ENCODE results near the gene DPEP3.
"Not testable (repeated sequence)": the region's sequence is repeated elsewhere in the genome, so short reads cannot be mapped to it uniquely, and the experiment has no call there.

DPEP3 gene

GRCh38 chr16:67943619-67944504, 36.4 kb downstream of the DPEP3 start, which contains the start of gene LCAT:
Gene LCAT, minus strand, starts transcription at chr16:67944120. Its CDS starts 19 bp downstream, at chr16:67944101.
- DNase-seq: no peak

DNA sequence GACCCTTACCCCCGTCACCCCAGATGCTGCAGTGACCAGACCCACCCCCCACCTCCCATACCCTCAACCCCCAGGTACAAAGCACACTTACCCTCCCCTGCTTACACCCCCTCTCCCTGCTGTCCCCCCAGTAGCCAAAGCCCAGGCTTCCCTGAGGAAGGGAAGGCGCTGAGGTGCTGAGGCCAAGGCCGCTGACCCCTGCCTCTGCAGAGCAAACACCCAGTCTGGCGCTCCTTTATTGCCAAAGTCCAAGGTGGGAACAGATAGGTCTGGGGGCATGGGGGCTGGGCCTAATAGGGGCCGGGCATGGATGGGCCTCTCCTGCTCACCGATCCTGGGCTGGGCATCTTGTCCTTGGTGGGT, 37.1 kb downstream of the DPEP3 start:
- DNase-seq: no peak

DNA sequence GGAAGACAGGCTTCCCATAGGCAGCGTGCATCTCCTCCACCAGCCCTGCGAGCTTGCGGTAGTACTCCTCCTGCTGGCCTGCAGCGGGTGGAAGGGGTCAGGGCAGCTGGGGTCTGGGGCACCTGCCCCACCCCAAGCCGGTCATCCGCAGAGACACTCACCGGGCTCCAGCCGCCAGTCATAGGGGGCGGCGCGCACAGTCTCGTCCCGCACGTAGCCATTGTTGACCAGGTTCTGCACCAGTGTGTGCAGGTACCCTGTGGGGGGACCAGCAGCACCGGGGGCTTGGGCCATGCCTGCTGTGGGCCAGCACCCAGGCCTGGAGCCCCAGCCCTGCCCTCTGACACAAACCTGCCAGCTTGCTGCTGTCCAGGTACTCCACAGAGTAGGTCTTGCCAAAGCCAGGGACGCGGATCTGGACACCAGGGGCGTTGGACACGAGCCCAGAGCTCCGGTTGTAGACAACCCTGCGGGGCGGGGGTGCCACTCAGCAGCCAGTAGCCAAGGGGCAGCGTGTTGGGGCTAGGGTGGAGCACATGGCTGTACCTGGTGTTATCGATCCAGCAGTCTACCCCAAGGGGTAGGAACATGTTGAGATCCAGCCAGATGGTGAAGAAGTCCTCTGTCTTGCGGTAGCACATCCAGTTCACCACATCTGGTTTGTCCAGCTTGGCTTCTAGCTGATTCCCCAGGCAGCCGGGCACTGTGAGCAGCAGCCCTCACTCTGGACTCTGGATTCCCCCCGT, 37.6 kb downstream of the DPEP3 start:
- no peak for DNase-seq

DNA sequence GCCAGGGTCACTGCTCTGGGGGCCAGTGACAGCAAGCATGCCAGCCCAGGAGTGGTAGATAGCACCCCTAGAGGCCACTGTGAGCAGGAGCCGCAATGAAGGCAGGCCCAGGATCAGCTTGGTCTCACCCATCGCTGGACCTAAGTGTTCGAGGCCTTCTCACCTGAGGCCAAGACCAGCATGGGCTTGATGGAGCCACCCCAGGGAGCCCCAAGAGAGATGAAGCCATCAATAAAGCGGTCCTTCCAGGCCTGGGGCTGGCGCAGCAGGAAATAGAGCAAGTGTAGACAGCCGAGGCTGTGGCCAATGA, 38.1 kb downstream of the DPEP3 start:
- DNase-seq: peak; percentile 17 to 40

DNA sequence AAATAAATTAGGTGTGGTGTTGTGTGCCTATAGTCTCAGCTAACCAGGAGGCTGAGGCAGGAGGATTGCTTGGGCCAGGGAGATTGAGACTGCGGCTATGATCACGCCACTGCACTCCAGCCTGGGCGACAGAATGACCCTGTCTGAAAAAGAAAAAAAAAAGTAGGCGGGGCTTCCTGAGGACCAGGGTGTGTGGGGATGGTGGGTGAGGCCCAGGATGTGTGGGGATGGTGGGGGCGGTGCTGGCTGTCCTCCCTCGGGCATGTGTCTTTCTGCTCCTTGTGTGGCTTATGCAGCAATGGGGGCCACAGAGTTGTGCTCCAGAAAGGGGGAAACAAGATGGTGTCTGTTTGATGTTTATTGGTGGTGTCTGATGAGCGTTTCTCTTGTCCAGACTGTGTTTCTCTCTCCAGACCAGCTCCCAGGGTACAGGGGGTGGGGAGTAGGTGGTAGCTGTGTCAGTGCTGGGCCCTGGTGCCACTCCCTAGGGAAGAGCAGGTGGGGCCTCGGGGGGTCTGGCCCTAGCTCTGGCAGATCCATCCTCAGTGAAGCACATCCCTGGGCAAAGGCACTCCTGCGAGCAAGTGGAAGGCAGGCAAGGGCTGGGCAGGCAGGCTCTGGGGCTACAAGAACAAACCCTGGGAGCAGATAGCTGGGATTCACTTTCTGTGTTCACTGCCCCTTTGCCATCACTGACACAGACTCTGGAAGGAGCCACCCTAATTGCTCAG, 38.7 kb downstream of the DPEP3 start:
- DNase-seq: no peak

- no peak for DNase-seq
Measured at GRCh38 chr16:67940446-67941089, 39.7 kb downstream of the DPEP3 start.

GRCh38 chr16:67939507-67940445, 40.5 kb downstream of the DPEP3 start:
- DNase-seq: peak; percentile 26 to 56

DNA sequence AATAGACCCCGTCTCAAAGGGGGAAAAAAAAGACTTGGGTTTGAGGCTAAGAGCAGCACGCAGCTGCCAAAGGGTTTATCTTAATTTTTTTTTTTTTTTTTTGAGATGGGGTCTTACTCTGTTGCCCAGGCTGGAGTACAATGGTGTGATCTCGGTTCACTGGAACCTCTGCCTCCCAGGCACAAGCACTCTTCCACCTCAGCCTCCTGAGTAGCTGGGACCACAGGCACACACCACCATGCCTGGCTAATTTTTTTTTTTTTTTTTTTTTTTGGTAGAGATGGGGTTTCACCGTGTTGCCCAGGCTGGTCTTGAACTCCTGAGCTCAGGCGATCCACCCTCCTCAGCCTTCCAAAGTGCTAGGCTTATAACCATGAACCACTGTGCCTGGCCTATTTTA, 42.6 kb downstream of the DPEP3 start:
- DNase-seq: not testable (repeated sequence)

DNA sequence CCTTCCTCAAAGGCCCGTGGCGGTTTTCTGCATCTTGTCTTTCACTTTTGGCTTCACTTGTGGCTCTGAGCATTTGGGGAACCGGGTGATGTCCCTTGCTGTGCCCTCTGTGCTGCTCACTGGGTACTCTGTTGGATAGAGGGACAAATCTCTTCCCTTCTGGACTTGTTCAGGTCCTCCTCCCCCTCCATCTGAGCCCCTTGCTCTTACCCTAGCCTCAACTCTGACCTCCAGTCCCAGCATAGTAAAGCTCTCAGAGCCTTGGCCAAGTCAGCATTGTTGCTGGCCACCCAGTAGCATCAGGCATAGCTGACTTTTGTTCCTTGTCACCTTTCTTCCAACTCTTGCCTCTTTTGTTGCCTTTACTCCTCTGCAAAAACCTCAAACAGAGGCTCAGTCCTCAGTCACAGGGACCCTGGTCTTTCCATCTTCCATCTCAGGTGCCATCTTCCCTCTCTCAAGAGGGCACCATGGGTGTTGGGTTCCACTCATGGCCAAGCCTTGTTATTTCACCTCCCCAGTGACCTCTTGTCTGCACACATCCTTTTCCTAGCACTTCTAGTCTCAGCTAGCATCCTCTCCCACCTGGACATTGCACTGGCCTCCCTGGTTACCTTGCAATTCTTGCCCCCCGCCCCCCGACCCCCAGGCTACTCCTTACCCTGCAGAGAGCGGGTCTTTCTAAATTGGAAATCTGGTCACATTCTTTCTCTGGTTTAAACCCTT, 43.3 kb downstream of the DPEP3 start:
- peak; percentile 92 for DNase-seq

- no peak for DNase-seq
Measured at GRCh38 chr16:67936124-67936879, 44.0 kb downstream of the DPEP3 start, which contains the start of gene PSMB10. Gene PSMB10, minus strand, starts transcription at chr16:67936850. Its CDS starts 101 bp downstream, at chr16:67936749.

GRCh38 chr16:67935402-67936123, 44.7 kb downstream of the DPEP3 start:
- peak; percentile 86 to 92 for DNase-seq

GRCh38 chr16:67935101-67935401, 45.2 kb downstream of the DPEP3 start:
- DNase-seq: no peak

- no peak for DNase-seq
Measured at GRCh38 chr16:67934306-67935100, 45.8 kb downstream of the DPEP3 start.

DNA sequence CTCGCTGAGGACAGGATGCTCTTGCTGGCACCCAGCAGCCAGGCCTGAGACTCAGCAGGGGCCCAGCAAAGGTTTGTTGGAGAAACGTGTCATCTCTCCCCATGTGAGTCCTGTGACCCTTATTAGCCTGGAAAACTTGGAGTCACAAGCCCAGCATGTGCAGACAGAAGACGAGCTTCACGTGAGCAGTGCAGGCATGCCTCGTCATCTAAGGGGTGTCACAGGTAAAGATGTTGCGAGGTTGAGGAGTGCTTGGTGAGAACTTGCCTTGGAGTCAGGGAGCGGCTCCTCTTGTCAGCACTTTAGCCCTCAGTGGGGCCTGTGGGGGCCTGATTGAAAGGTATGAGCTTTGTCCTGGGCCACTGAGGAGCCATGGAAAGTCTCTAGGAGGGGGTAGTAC, 46.5 kb downstream of the DPEP3 start:
- no peak for DNase-seq

DNA sequence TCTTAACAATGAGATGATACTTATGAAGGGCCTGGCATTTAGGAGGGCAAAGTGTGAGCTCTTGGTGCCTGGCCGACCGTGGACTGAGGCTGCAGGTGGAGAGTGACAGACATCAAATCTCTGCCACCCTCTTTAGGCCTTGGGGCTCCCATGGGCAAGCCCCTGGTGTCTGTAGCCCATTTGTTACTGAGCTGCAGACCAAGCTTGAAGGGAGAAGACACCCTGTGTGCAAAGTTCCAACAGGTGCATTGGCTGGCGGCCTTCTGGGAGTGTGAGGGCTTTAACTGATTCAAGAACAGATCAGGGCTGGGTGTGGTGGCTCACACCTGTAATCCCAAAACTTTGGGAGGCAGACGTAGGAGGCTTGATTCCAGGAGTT, 47.8 kb downstream of the DPEP3 start:
- no peak for DNase-seq

GRCh38 chr16:67931712-67932461, 48.4 kb downstream of the DPEP3 start, which contains the start of gene CTRL:
Gene CTRL, minus strand, starts transcription at chr16:67931862. Its CDS starts 10 bp downstream, at chr16:67931852.
- DNase-seq: no peak

DNA sequence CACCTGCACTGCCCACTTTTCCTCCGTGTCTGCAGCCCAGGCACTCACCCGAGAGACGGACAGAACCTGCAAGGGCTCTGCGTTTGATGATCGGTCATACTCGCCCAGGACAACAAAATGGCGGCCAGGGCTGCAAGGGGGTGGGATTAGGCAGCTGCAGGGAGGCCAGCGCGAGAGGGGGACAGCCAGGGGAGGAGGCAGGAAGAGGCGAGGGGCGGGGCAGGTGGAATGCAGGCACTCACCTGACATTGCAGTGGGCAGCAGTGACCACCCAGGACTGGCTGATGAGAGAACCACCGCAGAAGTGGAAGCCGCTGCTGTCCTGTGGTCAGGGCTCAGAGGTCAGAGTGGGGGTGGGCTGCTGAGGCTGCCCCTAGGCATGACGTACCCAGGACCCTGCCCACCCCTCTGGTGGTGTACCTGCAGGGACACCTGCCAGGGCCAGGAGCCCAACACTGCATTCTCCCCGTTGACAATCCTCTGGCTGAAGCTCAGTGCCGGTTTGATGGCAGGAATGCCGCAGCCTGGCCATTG, 49.6 kb downstream of the DPEP3 start:
- DNase-seq: no peak

DNA sequence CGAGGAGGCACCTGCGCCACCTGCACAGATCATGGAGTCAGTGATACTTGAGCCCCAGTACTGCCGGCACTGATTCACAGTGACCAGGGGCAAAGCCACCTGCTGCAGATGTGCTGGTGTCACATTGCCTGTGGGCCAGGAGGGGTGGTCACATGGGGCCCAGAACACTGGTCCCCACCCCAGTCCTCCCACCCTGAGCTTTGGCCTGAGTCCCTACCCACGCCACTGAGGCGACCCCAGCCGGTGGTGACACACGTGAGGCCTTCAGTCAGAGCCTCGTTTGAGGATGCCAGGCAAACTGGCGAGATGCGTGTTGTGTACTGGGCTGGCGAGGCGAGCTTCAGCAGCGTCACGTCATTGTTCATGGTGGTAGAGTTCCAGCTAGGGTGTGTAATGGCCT, 50.1 kb downstream of the DPEP3 start:
- DNase-seq: no peak

Measured in inflammatory macrophage (primary cell).